ENCODE data around the gene NOC4L. TPM values are rescaled to one million over a fixed set of nuclear protein-coding genes. Genes with fewer than 3 reads are reported as not detected.

Gene NOC4L
- total RNA-seq, 1 experiment from 2014 or later, result 62.5 TPM

DNA sequence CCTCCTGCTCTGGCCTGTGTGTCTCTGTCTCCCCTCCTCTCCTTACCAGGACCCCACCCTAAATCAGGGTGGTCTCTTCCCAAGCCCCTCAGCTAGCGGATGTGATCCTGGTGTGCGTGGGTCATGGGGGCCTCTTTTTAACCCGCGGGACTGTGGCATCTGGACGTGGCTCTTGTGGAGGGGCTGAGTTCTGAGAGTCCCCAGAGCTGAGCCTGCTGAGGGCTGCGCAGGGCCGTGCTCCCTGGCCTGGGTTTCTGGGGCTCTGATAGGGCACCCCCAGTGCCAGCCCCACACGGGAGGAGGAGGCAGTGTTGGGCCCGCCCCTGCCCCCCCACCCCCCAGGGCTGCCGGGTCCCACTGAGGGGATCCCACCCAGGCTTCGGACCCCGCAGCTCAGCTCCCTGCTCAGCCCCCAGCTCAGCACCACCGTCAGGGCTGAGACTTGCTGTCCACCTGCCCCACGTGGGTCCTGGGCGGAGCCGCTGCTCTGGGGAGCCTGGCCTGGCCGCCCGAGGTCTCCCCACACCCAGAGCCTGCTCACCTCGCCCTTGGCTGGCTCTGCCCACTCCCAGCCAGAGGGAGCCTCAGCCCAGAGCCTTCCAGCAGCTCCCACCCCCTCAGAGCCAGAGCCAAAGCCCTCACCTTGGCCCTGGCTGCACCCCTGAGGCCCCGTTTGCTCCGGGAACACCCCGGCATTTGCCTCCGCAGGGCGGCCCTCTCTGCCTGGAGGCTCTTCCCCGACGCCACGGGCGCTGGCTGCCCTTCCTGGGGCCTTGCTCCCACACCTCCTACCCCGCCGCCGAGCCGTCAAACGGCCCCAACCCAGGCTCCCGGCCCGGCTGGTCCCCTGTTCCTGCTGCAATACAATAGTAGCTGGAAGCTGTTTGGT is 31.5 kb downstream of the NOC4L start:
- no peak overlapping the region for H3K27ac Mint-ChIP-seq (ENCODE audit: unreplicated experiment)
- TF ChIP-seq, protein P1, sequence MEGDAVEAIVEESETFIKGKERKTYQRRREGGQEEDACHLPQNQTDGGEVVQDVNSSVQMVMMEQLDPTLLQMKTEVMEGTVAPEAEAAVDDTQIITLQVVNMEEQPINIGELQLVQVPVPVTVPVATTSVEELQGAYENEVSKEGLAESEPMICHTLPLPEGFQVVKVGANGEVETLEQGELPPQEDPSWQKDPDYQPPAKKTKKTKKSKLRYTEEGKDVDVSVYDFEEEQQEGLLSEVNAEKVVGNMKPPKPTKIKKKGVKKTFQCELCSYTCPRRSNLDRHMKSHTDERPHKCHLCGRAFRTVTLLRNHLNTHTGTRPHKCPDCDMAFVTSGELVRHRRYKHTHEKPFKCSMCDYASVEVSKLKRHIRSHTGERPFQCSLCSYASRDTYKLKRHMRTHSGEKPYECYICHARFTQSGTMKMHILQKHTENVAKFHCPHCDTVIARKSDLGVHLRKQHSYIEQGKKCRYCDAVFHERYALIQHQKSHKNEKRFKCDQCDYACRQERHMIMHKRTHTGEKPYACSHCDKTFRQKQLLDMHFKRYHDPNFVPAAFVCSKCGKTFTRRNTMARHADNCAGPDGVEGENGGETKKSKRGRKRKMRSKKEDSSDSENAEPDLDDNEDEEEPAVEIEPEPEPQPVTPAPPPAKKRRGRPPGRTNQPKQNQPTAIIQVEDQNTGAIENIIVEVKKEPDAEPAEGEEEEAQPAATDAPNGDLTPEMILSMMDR (IDR thresholded peaks at IDR 0.05; ENCODE audit: unreplicated experiment), result no peak
- intact Hi-C loops (cut with micrococcal nuclease; ENCODE audit: unreplicated experiment), result no loop called here
- H3K9me3 Mint-ChIP-seq (ENCODE audit: low read depth, unreplicated experiment), result no peaks in the 10 kb centered on the region
- no peaks in the 10 kb centered on the region for H3K4me1 Mint-ChIP-seq (ENCODE audit: low read depth, unreplicated experiment)
- BruUV-seq (replicated peaks), result no TSS peak
- no peak overlapping the region for H3K4me3 Mint-ChIP-seq (ENCODE audit: low read depth, unreplicated experiment)
- CTCF ChIA-PET, result interaction anchor here (2.1 kb wide), 1 partner anchor 14 kb away, joined by 5 read pairs; no protein-coding TSS in a partner anchor
- H3K27me3 Mint-ChIP-seq (ENCODE audit: unreplicated experiment), result peaks cover 91% of the 10 kb centered on the region
- no peaks in the 10 kb centered on the region for H3K36me3 Mint-ChIP-seq (ENCODE audit: insufficient read depth, unreplicated experiment)
- DNase-seq, result no peak

DNA sequence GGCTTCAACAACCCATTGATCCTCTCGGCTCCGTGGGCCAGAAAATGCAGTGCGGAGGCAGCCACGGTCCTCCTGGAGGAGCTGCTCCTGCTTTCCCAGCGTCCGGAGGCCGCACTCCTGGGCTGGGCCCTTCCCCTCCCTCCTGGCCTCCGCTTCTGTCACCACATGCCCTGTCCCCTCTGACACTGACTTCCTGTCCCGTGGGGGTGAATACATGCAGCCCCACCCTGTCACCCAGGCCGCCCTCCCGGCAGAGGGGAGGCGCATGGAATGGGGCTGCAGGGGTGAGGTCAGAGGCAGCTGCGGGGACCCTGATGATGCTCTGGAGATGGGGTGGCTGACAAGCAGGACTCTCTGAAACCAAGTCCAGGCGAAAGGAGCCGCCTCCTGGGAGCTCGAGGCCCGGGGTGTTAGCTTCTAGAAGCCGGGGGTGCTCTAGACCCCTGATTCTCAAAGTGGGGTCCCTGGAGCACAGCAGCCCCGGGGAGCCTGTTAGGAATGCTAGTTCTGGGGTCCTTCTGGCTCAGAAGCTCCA is 32.2 kb downstream of the NOC4L start:
- H3K36me3 Mint-ChIP-seq (ENCODE audit: insufficient read depth, unreplicated experiment), result no peaks in the 10 kb centered on the region
- peaks cover 91% of the 10 kb centered on the region for H3K27me3 Mint-ChIP-seq (ENCODE audit: unreplicated experiment)
- DNase-seq, result no peak
- no peak overlapping the region for H3K4me3 Mint-ChIP-seq (ENCODE audit: low read depth, unreplicated experiment)
- intact Hi-C loops (cut with micrococcal nuclease; ENCODE audit: unreplicated experiment), result no loop called here
- no peaks in the 10 kb centered on the region for H3K4me1 Mint-ChIP-seq (ENCODE audit: low read depth, unreplicated experiment)
- CTCF ChIA-PET, result interaction anchor here (2.1 kb wide), 1 partner anchor 13 kb away, joined by 5 read pairs; no protein-coding TSS in a partner anchor
- H3K27ac Mint-ChIP-seq (ENCODE audit: unreplicated experiment), result no peak overlapping the region
- TF ChIP-seq, protein P1 (IDR thresholded peaks at IDR 0.05; ENCODE audit: unreplicated experiment), result no peak
- no peaks in the 10 kb centered on the region for H3K9me3 Mint-ChIP-seq (ENCODE audit: low read depth, unreplicated experiment)
- no TSS peak for BruUV-seq (replicated peaks)

DNA sequence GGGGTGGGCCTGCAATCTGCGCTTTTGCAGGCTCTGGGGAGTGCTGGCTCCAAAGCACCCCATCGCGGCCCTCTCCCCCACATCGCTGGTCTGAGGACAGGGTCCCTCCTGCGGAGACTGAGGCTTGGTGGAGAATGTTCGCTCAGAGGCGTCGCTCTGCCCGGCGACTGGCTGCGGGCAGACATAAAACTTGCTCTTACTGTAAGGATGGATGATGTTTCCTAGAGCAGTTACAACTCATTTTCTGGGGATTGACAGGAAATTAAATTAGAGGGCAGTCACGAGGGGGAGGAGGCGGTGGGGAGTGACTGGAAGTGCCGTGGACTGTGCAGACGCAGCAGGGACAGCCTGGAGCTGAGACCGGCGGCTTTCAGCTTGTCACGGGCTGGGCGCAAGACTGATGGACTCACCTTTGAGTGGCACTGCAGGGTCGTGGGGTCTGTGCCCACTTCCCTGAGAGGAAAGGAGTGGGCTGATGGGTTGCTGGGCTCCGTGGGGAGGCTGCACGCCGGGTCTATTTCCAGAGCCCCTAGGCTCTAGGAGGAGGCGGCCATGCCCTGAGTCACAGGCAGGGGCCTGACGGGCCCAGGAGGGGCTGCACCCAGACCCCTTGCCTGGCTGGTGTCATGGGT is 32.8 kb downstream of the NOC4L start:
- Mint-ChIP-seq H3K27me3 (ENCODE audit: unreplicated experiment) (peaks cover 91% of the 10 kb centered on the region), H3K36me3 (ENCODE audit: insufficient read depth, unreplicated experiment) (no peaks in the 10 kb centered on the region), H3K9me3 (ENCODE audit: low read depth, unreplicated experiment) (peaks cover 2% of the 10 kb centered on the region), H3K27ac (ENCODE audit: unreplicated experiment) (no peak overlapping the region), H3K4me1 (ENCODE audit: low read depth, unreplicated experiment) (no peaks in the 10 kb centered on the region), H3K4me3 (ENCODE audit: low read depth, unreplicated experiment) (no peak overlapping the region)
- no TSS peak for BruUV-seq (replicated peaks)
- CTCF ChIA-PET, result interaction anchor here (2.1 kb wide), 1 partner anchor 12 kb away, joined by 5 read pairs; no protein-coding TSS in a partner anchor
- DNase-seq, result no peak
- TF ChIP-seq, protein P1 (IDR thresholded peaks at IDR 0.05; ENCODE audit: unreplicated experiment), result no peak
- intact Hi-C loops (cut with micrococcal nuclease; ENCODE audit: unreplicated experiment), result no loop called here

DNA sequence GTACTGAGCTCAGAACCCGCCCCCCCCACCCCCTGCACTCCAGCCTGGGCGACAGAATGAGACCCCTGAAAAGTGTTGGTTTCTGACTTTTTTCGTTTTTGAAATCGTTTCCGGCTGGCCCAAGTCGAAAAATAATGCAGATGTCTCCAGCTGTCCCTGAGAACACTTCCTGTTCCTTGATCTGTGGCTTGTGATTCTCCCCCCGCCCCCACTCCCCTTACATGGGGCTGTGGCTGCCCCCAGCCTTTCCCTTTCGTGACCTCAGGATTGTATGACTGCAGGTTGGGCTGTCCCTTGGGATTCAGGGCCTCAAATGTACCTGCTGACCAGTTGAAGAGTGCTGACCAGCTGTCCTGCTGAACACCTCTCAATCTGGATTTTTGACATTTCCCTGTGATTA is 34.1 kb downstream of the NOC4L start:
- H3K4me3 Mint-ChIP-seq (ENCODE audit: low read depth, unreplicated experiment), result no peak overlapping the region
- peaks cover 91% of the 10 kb centered on the region for H3K27me3 Mint-ChIP-seq (ENCODE audit: unreplicated experiment)
- DNase-seq, result no peak
- no peaks in the 10 kb centered on the region for H3K36me3 Mint-ChIP-seq (ENCODE audit: insufficient read depth, unreplicated experiment)
- H3K27ac Mint-ChIP-seq (ENCODE audit: unreplicated experiment), result no peak overlapping the region
- CTCF ChIA-PET, result interaction anchor here (0.7 kb wide), 1 partner anchor 11 kb away, joined by 3 read pairs; no protein-coding TSS in a partner anchor
- intact Hi-C loops (cut with micrococcal nuclease; ENCODE audit: unreplicated experiment), result no loop called here
- no peaks in the 10 kb centered on the region for H3K4me1 Mint-ChIP-seq (ENCODE audit: low read depth, unreplicated experiment)
- BruUV-seq (replicated peaks), result no TSS peak
- TF ChIP-seq, protein P1 (IDR thresholded peaks at IDR 0.05; ENCODE audit: unreplicated experiment), result no peak
- peaks cover 2% of the 10 kb centered on the region for H3K9me3 Mint-ChIP-seq (ENCODE audit: low read depth, unreplicated experiment)
